Stimulated activated CD4-positive, alpha-beta T cell treated with anti-CD3 and anti-CD28 coated beads, TNF-alpha, amount 100 ng/mL, for 48 hours (primary cell): ENCODE results near the gene RHOBTB1.
"Not testable (repeated sequence)": the region's sequence is repeated elsewhere in the genome, so short reads cannot be mapped to it uniquely, and the experiment has no call there.

ENCODE experiments used
- DNase-seq, 3 donors: peaks; one replicate each; pipeline ENCODE4 v3.0.0-alpha.2; 2020; ENCODE audit warnings: low read depth in 3 of 3

The RHOBTB1 gene

GRCh38 chr10:60944058-60944909 lies at the start of gene RHOBTB1:
RHOBTB1 (minus strand) TSS chr10:60944185; CDS start chr10:60911542, 32,643 bp downstream.
- DNase-seq: no peak

- no peak for DNase-seq
These were observed 48.7 kb upstream of the RHOBTB1 start for GRCh38 chr10:60992636-60993035.

- no peak for DNase-seq
These were observed 46.7 kb upstream of the RHOBTB1 start for GRCh38 chr10:60990663-60991062.

GRCh38 chr10:60989400-60989876 lies 45.5 kb upstream of the RHOBTB1 start:
- no peak for DNase-seq

GRCh38 chr10:60986791-60987190 lies 42.8 kb upstream of the RHOBTB1 start:
- no peak for DNase-seq

- DNase-seq: no peak
These were observed 42.0 kb upstream of the RHOBTB1 start for GRCh38 chr10:60985951-60986350.

GRCh38 chr10:60980997-60981396 lies 37.0 kb upstream of the RHOBTB1 start:
- no peak for DNase-seq

- no peak for DNase-seq
These were observed 35.7 kb upstream of the RHOBTB1 start for GRCh38 chr10:60979667-60980104.

GRCh38 chr10:60978287-60979115 lies 34.5 kb upstream of the RHOBTB1 start:
- no peak for DNase-seq

- DNase-seq: no peak
These were observed 33.5 kb upstream of the RHOBTB1 start for GRCh38 chr10:60977161-60978122.

- no peak for DNase-seq
These were observed 32.7 kb upstream of the RHOBTB1 start for GRCh38 chr10:60976687-60977086.

- no peak for DNase-seq
These were observed 31.7 kb upstream of the RHOBTB1 start for GRCh38 chr10:60975716-60976115.

- DNase-seq: no peak
These were observed 30.6 kb upstream of the RHOBTB1 start for GRCh38 chr10:60974463-60975149.

- DNase-seq: no peak
These were observed 29.1 kb upstream of the RHOBTB1 start for GRCh38 chr10:60973086-60973485.

GRCh38 chr10:60972181-60972580 lies 28.2 kb upstream of the RHOBTB1 start:
- DNase-seq: not testable (repeated sequence)

- DNase-seq: no peak
These were observed 26.5 kb upstream of the RHOBTB1 start for GRCh38 chr10:60970526-60970925.

GRCh38 chr10:60968504-60968903 lies 24.5 kb upstream of the RHOBTB1 start:
- DNase-seq: no peak

GRCh38 chr10:60967854-60968484 lies 24.0 kb upstream of the RHOBTB1 start:
- DNase-seq: no peak

GRCh38 chr10:60967260-60967659 lies 23.3 kb upstream of the RHOBTB1 start:
- DNase-seq: no peak

GRCh38 chr10:60965696-60966095 lies 21.7 kb upstream of the RHOBTB1 start:
- DNase-seq: no peak
